ENCODE measurements around the gene RAB11A.
"Not testable (repeated sequence)": the region's sequence is repeated elsewhere in the genome, so short reads cannot be mapped to it uniquely, and the experiment has no call there.

Gene RAB11A

GRCh38 chr15:65845826-65846519 lies 23.3 kb upstream of the RAB11A start:
- DNase-seq = no peak

DNA sequence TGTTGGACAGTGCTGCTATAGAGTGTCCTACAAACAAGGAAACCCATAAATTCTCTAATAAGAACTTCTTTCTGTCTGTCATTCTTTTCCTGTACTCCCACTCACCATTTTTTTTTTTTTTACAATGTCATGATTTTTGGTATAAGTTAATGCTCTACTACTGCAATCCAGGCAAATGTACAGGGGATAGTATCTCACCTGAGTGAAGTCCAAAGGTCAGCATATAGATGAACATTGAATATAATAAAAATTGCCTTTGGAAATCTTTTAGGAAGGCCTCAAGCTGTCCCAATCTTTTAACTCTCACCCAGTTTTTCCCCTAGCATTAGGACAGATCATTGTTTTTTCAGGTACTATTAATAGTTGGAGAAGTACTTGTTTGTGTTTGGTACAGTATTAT lies 21.3 kb upstream of the RAB11A start:
- DNase-seq = no peak

DNA sequence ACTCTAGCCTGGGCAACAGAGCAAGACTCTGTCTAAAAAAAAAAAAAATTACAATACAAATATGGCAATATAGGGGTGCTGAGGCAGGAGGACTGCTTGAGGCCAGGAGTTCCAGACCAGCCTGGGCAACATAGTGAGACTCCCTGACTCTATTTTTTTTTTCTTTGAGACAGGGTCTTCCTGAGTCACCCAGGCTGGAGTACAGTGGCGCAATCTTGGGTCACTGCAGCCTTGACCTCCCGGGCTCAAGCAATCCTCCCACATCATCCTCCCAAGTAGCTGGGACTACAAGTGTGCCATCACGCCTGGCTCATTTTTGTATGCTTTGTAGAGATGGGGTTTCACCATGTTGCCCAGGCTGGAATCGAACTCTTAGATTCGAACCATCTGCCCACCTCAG lies 17.3 kb upstream of the RAB11A start:
- no peak for DNase-seq

DNA sequence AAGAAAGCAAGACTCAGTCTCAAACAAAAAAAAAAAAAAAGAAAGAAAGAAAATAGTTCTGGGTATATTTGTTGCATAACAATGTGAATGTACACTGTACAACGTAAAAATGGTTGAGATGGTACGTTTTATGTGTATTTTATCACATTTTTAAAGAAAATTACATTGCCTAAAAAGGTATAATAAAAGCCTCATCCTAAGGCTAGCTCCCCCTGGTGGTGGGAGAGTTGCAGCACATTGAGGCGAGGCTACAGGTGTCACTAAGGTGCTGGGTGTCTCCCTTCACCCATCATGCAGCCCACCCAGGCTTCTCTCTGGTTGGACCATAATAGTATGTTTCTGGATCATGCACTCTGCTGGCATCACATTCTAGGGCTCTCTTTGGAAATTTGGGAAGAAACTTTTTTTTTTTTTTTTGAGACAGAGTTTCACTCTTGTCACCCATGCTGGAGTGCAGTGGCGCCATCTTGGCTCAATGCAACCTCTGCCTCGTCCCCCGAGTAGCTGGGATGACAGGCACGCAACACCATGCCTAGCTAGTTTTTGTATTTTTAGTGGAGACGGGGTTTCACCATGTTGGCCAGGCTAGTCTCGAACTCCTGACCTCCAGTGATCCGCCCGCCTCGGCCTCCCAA lies 12.4 kb upstream of the RAB11A start:
- DNase-seq = peak; percentile 87

- no peak for DNase-seq
Observed at GRCh38 chr15:65857718-65858402, 11.4 kb upstream of the RAB11A start.

- peak; percentile 89 for DNase-seq
Observed at GRCh38 chr15:65862682-65863081, 6.6 kb upstream of the RAB11A start.

DNA sequence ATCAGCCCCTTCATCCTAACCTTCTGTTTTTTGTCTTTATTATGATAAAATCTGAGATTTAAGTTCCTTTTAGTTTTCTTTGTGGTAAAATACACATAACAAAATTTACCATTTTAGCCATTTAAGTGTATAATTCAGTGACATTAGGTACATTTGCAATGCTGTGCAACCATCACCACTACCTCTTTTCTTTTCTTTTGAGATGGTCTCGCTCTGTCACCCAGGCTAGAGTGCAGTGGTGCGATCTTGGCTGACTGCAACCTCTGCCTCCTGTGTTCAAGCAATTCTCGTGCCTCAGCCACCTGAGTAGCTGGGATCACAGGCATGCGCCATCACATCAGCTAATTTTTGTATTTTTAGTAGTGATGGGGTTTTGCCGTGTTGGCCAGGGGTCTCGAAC lies 6.2 kb upstream of the RAB11A start:
- DNase-seq = no peak

- DNase-seq = no peak
Observed at GRCh38 chr15:65867244-65867643, 2.0 kb upstream of the RAB11A start.

- not testable (repeated sequence) for DNase-seq
Observed at GRCh38 chr15:65867933-65868332, 1.4 kb upstream of the RAB11A start.

GRCh38 chr15:65868546-65869125 lies 655 bp upstream of the RAB11A start:
- DNase-seq = no peak

GRCh38 chr15:65869954-65870871 lies 922 bp downstream of the RAB11A start:
- DNase-seq = peak; percentile 80

DNA sequence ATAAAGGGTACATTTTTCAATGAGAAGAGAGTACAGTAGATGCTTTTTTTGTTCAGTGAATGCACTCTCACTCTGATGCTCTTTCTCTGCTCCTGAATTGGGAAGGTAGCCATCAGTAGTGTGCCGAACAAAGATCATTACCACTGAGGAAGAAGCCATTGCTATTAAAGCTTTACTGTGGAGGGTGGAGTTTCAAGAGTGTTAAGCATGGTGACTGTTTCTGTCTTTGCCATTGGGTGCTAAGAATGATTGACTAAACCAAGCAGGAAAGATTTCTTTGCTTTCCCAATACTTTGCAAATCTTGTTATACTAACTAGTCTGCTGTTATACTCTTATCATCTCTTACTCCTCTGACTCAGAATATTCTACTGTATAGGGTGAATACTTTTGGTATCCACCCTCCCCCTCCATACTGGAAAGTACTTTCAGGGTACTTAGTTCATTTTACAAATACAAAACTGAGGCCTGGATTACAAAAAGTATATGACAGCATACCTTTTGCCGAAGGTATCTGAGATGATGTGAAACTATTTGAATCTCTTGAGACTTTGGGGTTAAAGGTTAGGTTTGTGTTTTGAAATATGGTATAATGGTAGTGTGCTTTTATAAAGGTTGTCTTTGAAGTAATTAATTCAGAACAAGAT lies 1.7 kb downstream of the RAB11A start:
- DNase-seq = peak; percentile 72

DNA sequence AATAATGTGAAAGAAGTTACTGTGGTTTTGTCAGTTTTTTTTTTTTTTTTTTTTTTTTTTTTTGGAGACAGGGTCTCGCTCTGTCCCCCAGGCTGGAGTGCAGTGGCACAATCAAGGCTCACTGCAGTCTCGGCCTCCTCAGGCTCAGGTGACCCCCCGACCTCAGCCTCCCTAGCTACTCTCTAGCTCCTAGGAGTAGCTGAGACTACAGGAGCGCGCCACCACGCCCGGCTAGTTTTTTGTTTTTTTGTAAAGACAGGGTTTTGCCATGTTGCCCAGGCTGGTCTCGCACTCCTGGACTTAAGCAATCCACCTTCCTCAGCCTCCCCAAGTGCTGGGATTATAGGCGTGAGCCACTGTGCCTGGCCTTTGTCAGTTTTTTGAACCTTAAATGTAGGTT lies 2.6 kb downstream of the RAB11A start:
- not testable (repeated sequence) for DNase-seq

- not testable (repeated sequence) for DNase-seq
Observed at GRCh38 chr15:65872596-65872995, 3.3 kb downstream of the RAB11A start.

DNA sequence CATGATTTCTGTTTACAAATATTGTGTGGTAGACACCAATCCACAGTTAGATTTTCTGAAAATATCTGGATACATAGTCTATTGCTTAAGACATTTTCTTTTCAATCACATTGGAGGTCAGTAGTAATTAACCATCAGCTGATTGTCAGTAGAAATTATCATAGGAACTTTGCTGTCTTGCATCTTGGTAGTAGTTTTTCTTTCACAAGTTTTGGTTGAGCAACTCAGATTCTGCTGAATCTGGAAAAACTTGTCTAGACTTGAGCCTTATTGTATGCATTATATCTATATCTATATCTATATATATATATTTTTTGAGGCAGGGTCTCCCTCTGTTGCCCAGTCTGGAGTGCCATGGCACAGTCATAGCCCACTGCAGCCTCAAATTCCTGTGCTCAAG lies 4.0 kb downstream of the RAB11A start:
- no peak for DNase-seq

- DNase-seq = no peak
Observed at GRCh38 chr15:65875458-65875857, 6.2 kb downstream of the RAB11A start.

DNA sequence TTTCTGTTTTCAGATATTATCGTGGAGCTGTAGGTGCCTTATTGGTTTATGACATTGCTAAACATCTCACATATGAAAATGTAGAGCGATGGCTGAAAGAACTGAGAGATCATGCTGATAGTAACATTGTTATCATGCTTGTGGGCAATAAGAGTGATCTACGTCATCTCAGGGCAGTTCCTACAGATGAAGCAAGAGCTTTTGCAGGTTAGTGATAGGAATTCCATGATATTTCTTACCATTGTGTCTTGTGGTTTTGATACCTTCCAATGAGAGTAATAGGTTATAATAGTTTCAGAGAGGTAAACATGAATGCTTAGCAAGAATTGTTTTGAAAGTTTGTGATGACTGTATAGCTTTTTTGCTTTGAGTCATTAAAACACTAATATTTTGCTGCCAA lies 8.5 kb downstream of the RAB11A start:
- DNase-seq = peak; percentile 58

DNA sequence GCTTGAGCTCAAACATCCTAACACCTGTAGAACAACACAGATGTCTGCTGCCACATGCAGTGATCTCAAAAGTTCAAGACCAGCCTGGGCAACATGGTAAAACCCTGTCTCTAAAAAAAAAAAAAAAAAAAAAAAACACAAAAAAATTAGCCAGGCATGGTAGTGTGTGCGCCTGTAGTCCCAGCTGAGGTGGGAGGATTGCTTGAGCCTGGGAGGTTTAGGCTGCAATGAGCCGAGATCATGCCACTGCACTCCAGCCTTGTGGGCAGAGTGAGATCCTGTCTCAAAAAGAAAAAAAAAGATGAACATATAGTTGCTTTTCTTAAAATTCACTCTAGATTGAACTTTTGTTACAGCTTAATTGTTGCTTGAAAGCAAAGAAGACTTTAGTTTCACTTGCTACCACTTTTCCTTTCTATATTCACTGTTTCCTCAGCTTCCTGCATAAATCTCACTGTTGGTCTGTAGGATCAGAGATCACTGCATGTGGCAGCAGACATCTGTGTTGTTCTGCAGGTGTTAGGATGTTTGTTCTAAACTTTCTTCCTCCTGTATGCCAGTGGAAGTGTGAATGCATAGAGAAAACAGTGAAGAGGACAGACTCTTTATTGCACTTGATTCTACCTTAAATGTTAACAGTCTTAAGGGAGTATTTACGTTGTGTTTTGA lies 12.6 kb downstream of the RAB11A start:
- DNase-seq = no peak

- no peak for DNase-seq
Observed at GRCh38 chr15:65883571-65883970, 14.3 kb downstream of the RAB11A start.

GRCh38 chr15:65884511-65884910 lies 15.2 kb downstream of the RAB11A start:
- DNase-seq = peak; percentile 52

- DNase-seq = no peak
Observed at GRCh38 chr15:65885668-65886218, 16.5 kb downstream of the RAB11A start.
